GM11168 (cell line): Measurements from ENCODE around the gene EIF4EBP2.

ENCODE experiments used
- in situ Hi-C: fragments of 300-500 bp; cut with MboI; formaldehyde crosslinking; loops from one replicate; pipeline ENCODE4 v1.12.0; 2022; ENCODE audit warnings: low sequenced_read_pairs; ENCODE audit not compliant: unreplicated experiment

Gene EIF4EBP2

DNA sequence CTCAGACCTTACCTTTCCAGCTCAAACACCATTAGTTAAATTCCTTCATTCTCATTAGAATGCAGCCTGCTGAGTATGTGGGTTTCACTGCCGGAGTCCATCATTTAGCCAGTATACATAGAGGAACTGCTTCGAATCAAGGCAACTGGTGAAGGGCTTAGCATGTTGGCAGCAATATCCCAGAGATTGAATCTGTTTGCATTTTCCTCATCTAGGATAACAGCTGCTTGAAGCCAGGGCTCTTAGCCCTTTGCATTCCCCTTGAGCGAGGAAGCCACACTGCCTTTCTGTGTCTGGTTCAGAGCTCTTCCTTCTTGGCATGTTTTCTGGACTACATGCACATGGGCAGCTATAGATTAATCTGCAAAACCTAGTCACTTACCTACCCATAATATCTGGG is 22.9 kb downstream of the EIF4EBP2 start:
- in situ Hi-C loops = no loop called here

DNA sequence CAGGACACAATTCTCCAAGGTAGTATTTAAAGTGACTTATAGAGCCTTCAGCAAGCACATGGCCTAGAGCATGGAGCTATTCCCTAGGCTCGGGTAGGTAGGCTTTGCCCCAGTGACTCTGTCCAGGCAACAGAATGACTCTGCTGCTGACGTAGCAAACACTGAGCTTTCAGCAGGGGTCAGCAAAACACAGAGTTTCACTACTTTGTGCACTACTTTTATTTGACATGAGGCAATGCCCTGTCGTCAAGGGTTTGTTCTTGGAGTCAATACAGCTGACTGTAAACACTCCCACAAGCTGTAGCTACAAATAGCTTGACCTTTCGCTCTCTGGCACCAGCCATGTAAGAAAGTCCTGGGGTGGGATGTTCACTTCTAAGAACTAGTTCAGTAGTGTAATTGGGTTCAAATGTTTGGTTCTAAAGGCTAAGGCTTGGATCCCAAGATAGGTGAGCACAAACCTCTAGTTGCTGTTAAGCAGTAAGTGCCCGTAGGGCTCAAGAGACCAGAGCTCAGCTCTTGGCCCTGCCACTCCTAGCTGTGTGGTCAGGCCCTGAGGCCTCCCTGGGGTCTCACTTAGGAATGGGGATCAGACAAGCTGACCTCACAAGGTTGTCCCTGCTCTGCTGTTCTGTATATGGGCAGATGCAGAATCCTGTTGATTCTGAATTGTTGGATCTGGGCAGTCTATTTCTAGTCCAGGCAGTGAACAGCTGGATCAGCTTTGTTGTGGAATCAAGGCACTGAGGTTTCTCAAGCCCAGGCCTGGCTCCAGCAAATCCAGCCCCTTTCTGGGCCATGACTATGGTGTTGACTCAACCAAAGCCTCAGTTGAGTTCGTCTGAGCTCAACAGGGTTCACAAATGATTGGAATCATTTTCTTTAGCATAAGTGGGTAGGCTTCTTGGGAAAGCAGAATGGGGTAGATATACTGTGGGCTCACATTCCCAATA is 26.8 kb downstream of the EIF4EBP2 start:
- in situ Hi-C loops = no loop called here

DNA sequence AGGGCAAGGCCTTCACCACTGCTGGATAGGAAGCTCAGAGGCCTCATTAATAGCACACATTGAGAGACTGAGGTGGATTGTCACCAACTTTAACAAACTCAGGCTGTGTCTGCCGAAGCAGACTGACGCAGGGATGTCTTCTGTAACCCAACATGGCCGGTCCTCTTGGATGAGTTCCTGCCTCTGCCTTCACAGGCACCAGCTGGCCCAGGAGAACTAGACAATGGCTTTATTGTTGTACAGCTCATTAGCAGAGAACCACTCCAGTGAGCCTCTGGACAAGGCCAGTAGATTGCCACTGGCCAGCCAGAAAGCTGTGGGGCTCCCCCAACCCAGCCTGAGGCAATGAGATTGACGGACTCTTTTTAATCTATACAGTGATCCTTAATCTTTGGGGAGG is 28.2 kb downstream of the EIF4EBP2 start:
- in situ Hi-C loops = no loop called here

DNA sequence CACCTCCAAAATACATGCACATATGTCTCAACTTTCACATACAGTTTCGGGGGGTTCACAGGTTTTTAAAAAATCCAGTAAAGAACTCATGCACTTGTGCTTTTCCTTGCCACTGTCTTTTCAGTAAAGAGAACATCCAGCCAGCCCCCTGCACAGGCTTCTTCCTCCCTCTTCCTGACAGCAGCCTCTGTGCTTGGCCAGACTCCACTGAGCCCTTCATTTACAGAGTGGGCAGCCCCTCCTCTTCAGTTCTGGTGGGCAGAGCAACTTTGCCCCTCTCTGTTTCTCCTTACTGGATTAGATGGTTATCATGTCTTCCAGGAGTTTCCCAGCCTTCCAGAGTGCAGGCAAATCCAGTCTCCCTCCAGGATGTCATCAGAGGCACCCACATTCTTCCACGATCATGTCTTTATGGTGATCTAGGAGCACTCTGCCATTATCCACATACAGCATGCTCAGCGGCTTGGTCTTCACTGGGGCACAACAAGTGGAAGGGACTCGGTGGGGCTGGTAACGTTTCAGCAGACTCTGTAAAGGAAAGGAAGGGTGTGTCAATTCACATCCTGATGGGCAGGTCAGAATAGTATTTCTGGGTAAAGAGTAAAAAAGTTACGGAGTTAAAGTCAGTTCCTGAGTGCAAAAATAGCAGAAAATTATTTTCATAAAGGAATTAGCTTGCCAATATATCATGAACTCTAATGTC is 28.8 kb downstream of the EIF4EBP2 start:
- in situ Hi-C loops = no loop called here

DNA sequence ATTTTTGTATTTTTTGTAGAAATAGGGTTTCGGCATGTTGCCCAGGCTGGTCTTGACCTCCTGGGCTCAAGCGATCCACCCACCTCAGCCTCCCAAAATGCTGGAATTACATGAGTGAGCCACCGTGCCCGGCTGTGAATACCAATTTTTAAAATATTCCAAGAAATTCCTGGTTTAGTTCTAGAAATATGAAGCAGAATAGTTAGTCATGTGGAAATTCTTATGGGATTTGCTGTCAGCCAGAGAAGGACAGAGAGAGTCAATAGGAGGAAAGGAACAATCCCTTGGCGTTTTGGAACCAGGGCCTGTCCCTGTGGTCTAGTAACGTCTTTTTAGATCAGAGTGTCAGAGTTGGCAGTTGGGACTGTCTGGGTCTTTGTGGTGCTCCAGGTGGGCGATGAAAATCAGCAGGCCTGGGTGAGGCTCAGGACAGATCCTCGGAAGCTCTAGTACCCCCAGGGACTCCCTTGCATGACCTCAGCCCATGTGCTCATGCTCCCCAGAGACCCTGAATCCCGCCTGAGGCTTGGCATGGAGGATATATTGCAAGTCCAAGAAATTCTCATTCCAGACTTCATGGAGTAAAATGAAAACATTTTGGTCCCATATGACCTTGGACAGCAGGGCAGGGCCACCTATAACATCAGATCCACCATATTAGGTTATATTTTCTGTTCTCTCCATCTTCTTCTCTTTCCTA is 29.8 kb downstream of the EIF4EBP2 start:
- in situ Hi-C loops = no loop called here

DNA sequence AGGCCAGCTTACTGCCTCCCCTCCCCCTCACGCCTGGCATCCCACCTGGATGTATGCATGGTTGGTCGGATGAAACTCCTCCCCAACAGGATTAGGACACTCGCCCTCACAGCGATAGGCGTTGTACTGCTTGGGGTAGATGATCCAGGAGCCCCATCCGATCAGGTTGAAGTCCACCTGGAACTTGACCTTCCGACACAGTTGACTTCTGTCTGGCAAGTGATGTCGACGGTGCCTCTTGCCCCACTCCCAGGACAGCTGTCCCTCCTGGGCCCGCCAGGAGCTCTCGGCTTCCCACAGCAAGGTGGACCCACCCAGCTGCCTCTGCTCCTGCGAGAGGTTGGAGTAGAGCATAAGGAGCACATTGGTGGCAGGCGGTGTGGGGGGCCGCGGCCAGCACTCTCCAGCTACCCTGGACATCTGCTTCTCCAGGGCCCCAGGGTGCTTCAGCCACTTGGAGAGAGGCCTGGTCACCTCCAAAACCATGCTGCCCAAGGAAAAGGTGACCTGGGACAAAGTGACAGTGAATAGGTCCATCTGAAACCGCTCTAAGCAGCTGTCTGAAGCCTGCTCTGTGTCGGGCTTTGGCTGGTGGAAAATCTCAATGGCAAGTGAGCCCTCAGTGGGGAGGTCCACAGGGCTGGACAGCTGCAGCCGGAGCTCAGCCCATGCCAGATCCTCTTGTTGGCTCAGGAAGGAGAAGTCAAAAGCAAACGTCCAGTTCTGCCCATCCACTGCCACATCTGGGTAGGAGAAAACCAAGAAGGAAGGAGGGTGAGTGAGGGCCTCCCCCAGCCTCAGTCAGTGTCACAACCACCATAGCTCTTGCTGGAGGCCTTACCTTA is 31.5 kb downstream of the EIF4EBP2 start:
- in situ Hi-C loops = no loop called here

DNA sequence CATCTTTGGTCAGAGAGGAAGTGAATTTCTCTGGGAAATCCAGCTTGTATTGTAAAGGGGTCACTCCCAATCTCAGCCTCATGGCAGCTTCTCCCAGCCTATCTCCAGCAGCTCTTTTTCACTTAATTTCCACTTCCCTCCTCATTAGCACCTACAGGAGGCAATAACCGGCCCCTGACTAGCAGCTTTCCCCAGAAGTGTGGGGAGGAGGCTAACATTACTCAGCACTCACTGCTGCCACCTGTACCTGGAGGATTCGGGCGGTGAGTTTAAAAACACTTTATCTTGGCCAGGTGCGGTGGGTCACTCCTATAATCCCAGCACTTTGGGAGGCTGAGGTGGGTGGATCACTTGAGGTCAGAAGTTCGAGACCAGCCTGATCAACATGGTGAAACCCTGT is 33.8 kb downstream of the EIF4EBP2 start:
- in situ Hi-C loops = no loop called here

DNA sequence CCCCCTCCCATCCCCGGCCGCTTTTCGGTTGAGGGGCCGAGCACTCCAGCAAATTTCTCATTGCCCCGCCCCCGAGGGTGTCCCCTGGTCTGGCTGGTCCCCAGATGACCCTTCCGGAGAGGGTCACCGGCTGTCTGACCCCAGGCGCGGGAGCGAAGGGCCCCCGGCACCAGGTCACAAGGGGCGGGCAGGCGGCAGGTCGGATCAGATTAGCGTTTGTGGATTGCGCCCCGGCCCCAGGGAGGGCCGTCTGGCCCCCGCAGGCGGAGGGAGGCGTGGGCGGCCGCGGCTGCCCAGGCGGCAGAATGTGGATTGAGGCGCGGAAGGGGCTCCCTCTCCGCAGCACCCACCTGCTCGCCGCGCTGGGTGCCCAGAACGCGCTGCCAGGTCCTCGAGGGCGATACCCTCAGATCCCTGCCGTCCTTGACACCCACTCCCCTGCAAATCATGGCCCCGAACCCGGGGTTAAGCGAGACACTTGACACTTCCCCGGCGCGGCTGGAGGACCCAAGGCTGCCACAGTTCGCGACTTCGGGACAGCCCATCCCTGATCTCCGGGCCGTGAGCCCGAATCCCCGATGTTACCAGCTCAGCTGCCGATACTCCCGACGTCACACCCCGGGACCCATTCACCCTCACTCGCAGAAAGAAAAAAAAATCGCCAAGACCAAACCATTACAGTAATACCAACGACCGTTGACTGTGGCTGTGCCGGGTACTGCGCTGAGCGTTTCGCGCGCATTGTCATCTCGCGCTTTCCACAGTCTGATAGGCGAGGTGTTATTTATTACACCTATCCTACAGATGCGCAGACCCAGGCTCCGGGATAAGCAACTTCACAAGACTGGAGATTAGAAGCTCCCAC is 36.6 kb downstream of the EIF4EBP2 start:
- in situ Hi-C loops = no loop called here

DNA sequence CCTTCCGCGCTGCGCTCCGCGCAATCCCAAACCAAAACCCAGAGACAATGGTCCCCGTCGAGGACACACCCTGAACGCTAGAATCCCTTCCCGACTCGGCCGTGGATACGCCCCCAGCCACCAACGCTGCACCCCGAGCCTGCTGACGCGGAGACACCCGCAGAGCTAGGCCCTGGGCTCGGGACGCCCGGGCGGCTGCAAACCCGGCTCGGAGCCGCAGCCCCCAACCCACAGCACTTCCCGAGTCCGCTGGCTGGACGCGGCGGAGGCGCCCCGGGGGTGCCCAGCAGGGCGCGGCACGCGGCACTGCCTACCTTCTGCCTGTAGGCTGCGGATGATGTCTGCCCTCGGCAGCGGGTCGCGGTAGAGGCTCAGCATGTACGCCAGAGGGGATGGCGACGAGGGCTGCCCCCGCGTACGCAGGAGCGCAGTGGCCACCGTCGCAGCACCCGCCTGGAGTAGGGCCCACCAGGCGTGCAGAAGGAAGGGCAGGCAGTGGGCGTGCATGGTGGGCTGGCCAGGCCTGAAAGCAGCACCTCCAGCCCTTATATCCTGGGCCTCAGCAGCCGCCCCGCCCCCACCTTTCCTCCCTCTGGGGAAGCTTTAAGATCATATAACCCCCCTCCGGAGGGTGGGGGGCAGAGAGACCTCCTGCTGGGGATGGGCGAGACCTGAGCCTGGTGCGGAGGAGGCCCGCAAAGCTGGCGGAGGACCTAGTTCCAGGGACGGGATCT is 37.4 kb downstream of the EIF4EBP2 start, which contains the start of gene NODAL:
Gene NODAL (minus strand): TSS at position 521 of the 734 bp plus-strand sequence. CDS start 14 bp downstream, at position 507.
- in situ Hi-C loops = no loop called here

DNA sequence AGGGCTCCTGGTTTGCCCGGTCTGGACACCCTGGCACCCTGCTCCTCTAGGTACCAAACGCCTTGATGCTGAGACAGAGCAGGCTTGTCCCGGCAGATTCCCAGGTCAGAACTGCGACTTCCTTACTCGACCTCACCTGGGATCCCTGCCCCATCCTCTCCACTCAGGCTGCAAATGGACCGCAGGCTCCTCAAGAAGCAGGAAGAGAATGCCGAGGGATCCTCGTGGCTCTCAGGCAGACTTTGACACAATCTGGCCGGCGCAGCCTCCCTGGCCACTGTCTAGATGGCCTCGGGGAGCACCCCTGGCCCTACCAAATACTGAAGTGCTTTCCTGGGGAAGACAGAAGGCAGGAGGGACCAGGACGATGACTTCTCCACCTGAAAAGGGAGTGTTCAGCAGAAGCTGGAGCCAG is 38.0 kb downstream of the EIF4EBP2 start:
- in situ Hi-C loops = no loop called here

DNA sequence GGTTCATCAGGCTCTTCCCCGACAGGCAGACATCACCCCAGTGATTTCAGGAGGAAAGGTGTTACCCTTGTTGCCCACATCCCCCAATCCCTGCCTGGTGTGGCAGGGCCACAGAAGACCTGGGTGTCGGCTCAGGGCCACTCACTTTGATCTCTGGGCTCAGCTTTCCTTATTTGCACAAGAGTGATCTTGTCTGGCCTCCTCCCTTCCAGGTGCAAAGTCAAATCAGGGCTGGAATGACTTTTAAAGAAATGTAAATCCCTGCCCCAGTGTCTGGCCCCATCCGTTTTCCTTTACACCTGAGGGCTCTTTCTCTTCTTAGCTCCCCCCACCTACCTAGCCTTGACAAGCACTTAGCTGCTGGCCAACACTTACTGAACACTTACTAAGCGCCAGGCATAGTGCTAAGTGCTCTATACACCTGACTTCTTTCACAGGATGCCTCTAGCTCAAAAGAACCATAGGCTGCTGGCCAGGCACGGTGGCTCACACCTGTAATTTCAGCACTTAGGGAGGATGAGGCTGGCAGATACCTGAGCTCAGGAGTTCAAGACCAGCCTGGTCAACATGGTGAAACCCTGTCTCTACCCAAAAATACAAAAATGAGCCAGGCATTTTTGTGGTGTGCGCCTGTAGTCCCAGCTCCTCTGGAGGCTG is 38.5 kb downstream of the EIF4EBP2 start:
- in situ Hi-C loops = no loop called here

DNA sequence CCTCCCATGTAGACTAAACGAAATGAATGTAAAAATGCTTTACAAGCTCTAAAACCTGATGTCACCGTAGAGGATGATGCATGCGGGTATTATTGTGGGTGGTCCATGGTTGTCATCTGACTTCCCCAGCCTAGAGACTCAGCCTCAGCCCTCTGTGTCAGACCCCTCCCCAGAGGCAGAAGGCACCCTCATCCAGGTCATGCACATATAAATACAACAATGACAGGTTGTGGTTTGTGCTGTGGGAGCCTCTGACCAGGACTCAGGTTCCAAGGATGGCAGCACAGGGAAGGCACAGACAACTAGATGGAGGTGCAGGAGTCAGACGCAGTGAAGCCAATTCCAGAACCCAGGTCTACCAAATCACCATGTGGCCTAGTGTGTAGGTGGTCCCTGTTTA is 40.8 kb downstream of the EIF4EBP2 start:
- in situ Hi-C loops = no loop called here

DNA sequence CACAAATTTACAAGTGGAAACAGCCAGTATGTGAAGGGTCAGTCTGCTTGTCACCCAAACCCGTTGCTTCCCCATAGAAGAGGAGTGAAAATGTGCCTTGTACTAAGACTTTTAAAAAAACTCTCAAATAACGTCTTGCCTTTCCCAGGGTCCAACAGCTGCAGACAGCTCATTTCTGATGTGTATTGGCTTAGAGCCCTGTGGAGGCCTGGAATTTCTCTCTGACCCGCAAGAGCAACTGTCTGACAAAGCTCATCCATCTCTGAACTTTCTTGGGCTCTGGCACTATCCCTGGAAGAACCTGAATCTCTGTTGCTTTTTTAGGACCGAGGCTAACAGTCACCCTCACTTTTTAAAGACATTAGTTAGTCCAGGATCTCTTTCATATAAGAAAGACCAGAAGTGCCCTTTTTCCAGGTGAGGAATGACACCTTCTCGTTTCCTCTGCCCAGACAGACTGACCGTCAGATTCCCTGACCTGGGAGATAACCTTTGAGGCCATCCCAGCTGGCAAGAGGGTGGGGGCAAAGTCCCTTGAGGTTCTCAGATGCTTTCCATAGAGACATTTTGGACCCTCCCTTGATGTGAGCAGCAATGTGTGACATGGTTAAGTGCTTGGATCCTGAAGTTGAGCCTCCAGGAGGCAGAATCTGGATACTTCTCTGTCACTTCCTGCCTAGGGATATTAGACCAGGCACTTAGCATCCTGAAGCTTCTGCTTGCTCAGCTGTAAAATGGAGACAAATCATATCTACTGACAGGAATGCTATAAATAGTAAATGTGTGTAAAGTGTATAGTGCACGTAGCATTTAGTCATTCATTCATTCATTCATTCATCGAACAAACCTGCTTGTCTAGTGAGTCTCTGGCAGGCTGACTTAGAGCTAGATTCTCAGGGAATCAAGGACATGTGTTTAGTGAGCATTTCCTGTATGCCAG is 42.0 kb downstream of the EIF4EBP2 start:
- in situ Hi-C loops = no loop called here

DNA sequence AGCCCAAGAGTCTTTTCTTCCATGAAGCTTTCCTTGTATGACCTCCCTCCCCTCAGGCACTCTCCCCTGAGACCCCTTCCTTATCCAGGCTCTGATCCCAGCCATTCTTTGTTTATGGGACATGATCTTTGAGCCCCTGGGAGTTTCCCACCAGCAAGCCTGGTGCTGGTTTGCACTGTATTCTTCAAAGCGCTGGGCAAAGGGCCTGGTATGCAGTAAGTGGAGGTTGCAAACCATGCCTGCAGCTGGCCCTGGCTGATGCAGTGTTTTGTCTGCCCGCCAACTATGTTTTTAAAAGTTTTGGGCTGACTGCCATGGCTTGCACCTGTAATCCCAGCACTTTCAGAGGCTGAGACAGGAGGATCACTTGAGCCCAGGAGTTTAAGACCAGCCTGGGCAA is 44.3 kb downstream of the EIF4EBP2 start:
- in situ Hi-C loops = no loop called here

DNA sequence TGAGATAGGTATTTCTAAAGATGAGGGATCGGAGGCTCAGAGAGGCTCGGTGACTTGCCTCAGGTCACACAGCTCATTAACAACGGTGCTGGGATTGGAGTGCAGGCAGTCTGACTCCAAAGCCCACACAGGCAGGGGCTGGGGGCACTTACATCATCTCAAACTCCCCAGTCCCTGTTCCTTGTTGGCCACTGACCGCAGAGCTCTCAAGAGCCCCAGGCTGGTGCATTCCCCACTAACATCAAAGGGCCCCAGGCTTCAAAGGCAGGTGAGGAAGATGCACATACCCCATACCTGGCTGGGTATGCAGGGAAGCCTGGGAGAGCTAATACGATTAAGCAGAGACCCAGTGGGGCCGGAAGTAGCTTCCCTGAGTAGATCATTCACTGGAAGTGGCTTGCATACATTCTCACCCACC is 51.3 kb downstream of the EIF4EBP2 start:
- in situ Hi-C loops = no loop called here

DNA sequence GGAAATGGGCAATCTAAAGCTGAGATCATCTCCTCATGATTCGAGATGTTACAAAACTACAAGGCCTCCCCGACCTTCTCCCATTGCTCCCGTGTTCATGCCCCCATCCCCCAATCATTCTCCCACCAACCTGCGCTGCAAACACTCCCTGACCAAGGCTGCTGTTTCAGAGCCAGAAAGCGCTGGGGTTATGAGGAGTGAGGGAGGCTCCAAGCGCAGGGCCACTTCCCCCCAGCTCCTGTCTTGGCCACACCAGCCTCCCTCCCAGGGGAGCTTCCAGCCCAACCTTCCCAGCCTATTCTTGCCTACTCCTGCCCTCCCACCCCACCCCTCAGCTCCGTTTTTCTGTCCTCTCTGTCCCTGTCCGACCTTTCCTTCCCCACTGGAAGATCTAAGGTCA is 52.2 kb downstream of the EIF4EBP2 start:
- in situ Hi-C loops = no loop called here
